HG02884 (cell line): ENCODE data around the gene AP1G2.
"Not testable (repeated sequence)": the region's sequence is repeated elsewhere in the genome, so short reads cannot be mapped to it uniquely, and the experiment has no call there.

Experiments used
- ATAC-seq: cut with Tn5 transposase; IDR thresholded peaks from one replicate; pipeline ENCODE4 v1.9.1; 2021; ENCODE audit warnings: mild to moderate bottlenecking, moderate library complexity; ENCODE audit not compliant: unreplicated experiment

The AP1G2 gene

DNA sequence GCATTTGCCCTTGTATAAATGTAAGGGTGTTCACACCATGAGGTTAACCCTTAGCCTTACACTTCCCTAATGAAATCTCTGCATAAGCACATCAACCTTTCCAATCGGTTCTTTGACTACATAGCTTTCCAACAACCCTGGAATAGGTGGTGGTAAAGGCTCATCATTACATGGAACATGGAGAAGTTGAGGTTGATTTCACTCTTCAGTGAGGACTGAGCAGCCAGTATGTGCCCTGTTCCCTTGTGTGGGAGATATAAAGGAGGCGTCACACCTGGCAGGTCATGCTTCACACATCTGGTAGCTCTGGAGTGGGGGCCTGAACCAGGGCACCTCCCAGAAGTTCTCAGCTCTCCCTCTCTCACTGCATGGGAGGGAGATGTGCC is 32.7 kb upstream of the AP1G2 start:
- no peak for ATAC-seq

DNA sequence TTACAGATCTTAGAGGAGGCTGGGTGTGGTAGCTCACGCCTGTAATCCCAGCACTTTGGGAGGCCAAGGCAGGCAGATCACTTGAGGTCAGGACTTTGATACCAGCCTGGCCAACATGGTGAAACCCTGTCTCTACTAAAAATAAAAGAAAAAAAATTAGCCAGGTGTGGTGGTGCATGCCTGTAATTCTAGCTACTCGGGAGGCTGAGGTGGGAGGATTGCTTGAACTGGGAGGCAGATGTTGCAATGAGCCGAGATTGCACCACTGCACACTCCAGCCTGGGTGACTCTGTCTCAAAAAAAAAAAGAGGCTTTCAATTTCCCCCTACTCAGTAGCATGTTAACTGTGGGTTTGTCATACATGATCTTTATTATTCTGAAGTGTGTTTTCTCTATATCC is 26.6 kb upstream of the AP1G2 start:
- not testable (repeated sequence) for ATAC-seq

DNA sequence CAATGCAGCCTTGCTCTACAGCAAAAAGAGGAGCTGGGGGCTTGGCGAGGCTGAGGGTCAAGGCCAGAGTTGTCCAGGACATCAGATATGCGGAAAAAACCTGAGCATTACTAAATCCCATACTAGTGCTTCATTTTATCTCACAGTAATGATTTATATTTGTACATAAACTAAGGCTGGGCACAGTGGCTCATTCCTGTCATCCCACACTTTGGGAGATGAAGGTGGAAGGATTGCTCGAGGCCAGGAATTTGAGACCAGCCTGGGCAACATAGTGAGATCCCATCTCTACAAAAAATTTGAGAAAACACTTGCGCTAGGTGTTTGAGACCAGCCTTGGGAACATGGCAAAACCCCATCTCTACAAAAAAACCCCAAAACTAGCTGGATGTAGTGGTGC is 22.6 kb upstream of the AP1G2 start:
- ATAC-seq: no peak

DNA sequence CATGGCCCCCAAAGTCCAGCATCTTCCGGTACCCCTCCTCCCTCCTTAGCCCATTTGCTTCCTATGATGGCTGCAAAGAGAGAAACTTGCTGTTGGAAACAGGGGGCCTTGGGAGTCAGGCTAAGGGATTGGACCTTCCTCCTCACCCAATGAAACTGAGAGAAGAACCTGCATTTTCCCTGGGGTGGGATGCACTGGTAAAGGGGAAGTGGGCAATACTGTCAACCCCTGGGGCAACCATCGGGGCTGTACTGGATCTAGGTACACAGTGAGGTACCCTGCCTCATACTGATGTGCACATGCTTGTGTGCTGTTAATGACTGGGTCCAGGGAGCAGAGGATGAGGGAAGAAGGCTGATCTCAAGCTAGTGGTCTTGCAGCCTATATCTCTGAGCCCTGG is 22.0 kb upstream of the AP1G2 start:
- ATAC-seq: no peak

DNA sequence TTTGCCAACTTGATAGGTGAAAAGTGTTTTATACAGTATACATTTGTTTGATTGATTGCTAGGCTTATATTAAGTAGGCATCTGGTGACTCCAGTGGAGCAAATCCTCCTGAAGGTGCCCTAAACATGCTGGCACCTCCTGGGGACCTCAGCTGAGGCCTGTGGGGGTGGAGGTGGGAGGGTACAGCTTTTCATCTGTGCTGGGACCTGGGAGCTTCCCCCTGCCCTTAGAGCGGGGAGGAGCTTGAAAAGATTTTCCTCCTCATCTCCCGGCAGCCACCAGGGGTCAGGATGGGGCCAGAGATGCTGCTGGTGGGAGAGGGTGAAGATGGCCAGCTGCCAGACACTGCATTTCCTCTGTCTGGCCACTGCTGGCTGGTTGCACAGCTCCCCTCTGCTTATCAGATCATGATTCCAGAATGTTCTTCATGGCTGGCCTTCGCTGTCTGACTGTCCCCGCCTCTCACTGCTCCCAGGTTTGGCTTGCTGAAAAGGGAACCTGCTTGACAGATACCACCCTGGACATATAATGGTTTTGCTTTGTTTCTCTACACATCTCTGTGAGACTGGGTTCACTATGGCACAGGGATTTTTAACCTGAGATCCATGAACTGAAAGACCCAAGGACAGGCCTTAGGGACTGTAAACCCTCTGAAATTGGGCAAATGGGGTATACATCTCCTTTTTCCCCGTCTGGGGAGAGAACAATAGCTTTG is 21.4 kb upstream of the AP1G2 start:
- ATAC-seq: peak; percentile 90

DNA sequence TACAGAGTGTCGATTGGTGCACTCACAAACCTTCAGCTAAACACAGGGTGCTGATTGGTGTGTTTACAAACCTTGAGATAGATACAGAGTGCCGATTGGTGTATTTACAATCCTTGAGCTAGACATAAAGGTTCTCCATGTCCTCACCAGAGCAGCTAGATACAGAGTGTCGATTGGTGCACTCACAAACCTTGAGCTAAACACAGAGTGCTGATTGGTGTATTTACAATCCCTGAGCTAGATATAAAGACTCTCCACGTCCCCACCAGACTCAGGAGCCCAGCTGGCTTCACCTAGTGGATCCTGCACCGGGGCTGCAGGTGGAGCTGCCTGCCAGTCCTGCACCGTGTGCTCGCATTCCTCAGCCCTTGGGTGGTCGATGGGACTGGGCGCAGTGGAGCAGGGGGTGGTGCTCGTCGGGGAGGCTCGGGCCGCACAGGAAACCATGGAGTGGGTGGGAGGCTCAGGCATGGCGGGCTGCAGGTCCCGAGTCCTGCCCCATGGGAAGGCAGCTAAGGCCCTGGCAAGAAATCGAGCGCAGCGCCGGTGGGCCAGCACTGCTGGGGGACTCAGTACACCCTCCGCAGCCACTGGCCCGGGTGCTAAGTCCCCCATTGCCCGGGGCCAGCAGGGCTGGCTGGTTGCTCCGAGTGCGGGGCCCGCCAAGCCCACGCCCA is 17.1 kb upstream of the AP1G2 start:
- not testable (repeated sequence) for ATAC-seq

DNA sequence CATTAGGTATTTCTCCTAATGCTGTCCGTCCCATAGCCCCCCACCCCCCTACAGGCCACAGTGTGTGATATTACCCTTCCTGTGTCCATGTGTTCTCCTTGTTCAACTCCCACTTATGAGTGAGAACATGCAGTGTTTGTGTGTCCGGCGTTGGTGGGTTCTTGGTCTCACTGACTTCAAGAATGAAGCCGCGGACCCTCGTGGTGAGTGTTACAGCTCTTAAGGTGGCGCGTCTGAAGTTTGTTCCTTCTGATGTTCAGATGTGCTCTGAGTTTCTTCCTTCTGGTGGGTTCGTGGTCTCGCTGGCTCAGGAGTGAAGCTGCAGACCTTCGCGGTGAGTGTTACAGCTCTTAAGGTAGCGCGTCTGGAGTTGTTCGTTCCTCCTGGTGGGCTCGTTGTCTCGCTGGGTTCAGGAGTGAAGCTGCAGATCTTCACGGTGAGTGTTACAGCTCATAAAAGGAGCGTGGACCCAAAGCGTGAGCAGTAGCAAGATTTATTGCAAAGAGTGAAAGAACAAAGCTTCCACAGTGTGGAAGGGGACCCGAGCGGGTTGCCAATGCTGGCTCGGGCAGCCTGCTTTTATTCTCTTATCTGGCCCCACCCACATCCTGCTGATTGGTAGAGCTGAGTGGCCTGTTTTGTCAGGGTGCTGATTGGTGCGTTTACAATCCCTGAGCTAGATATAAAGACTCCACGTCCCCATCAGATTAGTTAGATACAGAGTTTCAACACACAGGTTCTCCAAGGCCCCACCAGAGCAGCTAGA is 16.4 kb upstream of the AP1G2 start:
- ATAC-seq: not testable (repeated sequence)

DNA sequence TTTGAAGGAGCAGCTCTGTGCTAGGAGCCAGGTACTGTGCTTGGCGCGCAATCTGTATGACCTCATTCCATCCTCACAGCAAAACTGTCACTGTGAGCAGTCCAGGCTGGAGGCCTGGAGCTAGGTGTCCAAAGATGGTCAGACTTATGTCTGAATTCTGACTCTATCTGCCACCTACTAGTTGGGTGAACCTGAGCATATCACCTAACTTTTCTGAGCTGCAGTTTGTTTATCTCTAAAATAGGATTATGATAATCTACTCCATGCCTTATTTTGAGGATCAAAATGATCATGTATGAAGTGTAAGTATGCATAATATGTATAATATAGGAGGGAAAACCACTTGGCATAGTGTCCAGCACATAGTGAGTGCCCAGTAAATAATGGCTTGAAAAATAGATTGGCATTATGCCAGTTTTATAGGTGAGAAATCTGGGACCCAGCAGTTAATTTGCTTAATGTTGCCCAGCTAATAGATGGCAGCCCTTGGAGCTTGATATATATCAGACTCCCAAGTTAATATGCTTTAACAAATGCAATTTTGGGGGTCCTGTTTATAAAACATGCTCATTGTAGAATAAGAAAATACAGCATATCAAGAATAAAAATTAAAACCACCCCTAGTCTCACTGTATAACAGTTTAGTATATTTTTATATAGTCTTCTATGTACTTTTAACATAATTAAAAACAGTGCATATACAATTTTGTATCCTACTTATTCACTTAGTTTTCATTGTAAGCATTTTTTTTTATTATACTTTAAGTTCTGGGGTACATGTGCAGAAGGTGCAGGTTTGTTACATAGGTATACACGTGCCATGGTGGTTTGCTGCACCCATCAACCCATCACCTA is 15.5 kb upstream of the AP1G2 start:
- no peak for ATAC-seq

DNA sequence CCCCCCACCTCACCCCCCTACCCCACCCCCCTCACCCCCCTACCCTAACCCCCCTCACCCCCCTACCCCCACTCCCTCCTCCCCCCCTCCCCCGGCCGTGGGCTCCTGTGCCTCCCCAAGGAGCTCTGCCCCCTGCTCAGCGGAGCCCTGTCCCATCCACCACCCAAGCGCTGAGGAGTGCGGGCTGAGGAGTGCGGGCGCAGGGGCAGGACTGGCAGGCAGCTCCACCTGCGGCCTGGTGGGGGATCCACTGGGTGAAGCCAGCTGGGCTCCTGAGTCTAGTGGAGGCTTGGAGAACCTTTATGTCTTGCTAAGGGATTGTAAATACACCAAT is 13.3 kb upstream of the AP1G2 start:
- no peak for ATAC-seq

DNA sequence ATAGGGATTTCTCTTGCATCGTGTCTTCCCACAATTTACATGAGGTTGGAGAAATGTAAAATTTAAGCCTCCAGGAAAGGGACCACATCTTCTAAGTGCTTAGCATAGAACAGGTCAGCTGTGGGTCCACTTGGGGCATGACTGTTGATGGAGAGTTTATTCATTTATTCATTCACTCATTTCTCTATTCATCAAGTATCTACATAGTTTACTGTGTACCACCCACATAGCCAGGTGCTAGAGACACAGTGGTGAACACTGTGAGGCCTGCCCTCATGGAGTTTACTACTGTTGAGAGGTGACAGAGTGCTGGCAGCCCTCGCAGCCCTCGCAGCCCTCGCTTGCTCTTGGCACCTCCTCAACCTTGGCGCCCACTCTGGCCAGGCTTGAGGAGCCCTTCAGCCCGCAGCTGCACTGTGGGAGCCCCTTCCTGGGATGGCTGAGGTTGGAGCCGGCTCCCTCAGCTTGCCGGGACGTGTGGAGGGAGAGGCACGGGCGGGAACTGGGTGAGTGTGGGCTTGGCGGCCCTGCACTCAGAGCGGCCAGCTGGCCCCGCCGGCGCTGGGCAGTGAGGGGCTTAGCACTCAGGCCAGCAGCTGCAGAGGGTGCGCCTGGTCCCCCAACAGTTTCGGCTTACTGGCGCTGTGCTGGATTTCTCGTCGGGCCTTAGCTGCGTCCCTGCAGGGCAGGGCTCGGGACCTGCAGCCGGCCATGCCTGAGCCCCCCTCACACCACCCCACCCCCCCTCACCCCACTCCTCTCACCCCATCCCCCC is 12.7 kb upstream of the AP1G2 start:
- no peak for ATAC-seq

DNA sequence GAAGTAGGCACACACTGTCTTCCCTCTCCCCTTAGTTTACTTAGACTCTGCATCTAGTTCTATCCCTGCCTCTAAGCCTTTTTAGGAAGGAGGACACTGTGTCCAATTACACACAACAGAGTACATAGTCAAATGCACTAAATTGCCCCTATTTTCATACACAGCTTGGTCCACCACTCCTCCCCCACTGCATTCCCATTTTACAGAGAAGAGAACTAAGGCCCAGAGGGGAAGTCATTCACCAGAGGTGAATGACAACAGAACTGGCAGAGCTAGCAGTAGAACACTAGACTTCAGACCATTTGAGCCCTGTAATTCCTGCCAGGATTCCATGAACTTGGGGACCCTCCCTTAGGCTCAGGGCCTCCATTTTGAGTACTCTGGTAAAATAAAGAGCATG is 12.1 kb upstream of the AP1G2 start:
- no peak for ATAC-seq

DNA sequence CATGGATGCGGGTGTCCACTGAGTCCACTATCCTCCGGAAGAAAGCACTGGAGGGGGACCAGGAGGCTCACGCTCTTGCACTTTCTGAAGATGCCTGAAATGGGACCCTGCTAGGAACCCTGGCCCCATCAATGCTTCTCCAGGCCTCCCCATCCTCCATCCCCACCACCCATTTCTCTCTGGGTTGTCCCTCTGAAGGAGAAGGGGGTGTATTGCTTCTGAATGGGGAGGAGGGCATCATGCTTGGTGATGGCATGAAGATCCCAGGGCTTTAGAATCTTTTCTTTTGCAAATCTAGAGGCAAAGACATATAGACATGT is 11.7 kb upstream of the AP1G2 start:
- ATAC-seq: no peak

DNA sequence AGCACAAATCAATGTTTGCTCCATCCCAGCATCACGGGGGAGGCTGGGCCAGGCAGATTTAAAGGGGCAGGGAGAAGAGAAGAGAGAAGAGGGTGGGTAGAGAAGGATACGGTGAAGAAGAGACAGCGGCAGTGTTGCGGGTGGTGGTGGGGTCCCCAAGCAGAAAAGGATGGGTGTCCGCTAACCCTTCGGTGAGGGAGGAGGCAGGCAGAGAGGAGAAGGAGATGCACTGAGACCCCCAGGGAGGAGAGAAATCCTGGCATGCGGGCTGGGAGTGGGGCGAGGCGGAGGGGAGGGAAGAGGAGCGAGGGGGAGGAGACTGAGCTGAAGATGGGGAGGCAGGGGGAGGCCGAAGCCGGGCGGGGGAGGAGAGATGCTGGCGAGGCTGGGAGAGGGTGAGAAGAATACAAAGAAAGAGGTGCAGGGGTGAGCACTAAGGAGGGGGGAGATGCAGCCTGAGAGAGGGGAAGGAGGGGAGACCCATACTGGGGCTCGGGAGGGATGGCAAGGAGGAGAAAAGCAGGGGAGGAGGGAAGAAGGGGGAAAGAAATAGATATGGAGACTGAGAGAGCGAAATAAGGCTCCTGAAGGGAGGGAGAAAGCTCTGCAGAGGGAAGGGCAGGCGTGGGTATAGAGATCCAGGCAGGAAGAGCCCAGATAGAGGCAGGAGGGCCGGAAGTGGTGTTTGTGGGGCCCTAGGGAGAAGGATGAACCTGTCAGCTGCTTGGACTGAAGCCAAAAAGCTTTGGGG is 11.1 kb upstream of the AP1G2 start, which contains the start of gene JPH4:
Gene JPH4, minus strand, starts transcription at position 231 of the 751 bp plus-strand sequence. CDS start 1,337 bp downstream, outside the sequence.
- ATAC-seq: no peak

DNA sequence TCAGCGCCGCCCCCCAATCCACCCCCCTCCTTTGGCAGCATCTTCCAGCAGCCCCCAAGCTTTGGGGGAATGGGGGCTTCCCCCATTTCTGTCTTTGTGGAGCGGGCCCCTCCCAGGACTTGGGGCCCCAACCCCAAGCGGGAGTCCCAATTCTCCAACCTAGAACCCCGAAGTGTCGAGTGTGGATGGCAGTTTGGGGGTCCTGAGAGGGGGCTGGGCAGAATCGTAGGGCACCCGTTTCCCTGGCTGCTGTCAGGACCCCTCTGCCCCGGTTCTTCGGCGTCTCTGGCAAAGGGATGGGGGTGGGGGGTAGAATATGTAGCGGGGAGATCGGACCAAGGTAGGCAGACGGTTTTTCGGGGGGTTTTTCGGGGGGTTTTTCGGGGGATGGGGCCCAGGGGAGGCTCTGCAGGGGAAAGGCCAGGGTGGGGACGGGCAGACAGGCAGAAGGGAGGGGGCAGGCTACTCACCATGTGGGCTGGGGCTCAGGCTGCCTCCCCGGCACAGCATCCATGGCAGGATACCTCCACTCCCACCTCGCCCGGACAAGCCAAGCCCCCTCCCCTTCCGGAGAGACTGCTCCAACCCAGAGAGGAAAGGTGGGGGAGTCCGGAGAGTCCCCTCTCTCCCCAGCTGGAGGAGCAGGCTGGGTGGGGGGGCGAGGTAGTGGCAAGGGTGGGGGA is 10.3 kb upstream of the AP1G2 start:
- no peak for ATAC-seq

DNA sequence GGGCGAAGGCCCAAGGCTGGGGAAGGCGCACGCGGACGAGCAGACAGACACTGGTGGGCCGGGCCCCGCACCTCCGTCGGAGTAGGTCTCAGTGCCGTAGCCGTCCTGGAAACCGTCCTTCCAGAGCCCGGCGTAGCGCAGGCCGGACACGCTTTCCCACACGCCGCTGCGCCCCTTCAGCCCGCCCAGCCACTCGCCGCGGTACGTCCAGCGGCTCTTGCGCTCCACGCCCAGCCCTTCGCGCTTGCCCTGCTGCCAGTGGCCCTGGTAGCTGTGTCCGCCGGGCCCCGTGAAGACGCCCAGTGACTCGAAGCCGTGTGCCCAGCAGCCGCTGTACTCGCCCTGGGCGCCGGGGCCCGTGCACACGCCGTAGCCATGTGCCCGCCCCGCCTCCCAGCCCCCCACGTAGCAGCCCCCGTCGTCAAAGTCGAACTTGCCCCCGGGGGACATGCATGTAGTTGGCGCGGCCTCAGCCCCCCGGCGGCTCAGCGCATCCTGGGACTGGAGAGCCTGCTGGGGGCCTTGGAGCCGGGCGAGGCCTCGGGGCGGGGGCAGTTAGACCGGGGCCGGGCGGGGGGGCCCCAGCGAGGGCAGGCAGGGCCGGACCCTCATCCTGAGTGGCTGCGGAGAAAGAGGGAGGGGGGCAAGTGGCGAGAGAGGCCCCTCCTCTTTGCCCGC is 9.6 kb upstream of the AP1G2 start:
- no peak for ATAC-seq

DNA sequence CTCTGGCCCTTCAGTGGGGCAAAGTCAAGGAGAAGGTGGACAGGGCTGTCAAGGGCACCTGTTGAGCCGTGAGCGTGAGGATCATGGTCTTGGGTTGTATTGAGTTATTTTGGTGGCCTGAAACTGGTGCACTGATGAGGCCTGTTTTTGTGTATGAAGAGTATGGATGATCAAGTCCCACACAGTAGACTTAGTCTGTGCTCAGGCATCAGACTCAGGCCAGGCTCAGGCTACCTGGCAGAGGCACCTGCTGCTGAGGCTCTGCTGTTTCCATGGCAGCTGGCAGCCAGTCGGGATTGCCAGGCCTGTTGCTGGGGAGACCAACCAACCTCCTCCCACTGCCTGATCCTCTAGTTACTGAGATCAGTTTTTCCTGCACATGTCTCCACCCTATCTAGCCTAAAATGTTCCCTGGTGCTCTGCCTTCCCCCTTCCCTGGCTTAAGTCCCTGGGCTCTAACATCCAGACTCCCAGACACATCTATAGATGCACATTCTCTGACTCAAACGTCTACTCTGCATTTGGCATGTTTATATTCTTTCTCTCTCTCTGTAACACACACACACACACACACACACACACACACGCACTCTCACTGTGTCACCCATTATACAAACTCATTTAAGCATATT is 5.9 kb upstream of the AP1G2 start:
- no peak for ATAC-seq

DNA sequence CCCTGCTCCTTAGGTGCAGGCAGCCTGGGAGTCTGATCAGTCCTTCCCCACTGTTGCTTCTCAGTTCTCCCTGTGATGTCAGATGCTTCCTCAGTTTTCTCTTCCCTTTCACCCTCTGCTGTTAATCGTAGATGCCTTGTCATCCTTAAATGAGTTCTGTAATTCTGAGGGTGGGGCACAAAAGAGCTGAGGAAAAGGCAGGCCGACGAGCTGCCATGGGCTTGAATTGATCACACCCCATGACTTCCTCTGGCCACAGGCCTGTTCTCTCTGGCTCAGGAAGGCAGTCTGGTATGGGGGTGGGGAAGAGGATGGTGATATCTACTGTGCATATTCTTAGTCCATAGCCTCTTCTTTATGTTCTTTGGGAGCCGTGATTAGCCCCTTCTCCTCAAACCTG is 5.2 kb upstream of the AP1G2 start:
- ATAC-seq: no peak

DNA sequence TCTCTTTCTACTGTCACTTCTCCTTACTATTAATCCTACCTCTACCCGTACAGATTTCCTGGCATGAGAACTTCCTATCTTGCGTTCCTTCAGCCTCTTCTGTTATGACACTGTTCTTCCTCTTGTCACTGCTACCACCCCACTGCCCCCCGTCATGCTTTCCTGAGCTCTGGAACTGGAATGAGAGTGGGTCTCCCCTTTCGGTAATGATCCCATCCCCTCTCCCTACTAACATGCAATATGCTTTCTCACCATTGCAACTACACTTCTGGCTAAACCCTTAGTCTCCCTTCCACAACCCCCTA is 4.9 kb upstream of the AP1G2 start:
- ATAC-seq: no peak
